GM18498 (cell line): ENCODE measurements around the gene PTPN18.
A peak's percentile ranks its signal among the peaks of the same experiment; 100 is the strongest.

Experiments used
- ATAC-seq: cut with Tn5 transposase; IDR thresholded peaks from one replicate; pipeline ENCODE4 v1.9.1; 2021; ENCODE audit warnings: mild to moderate bottlenecking, moderate library complexity; ENCODE audit not compliant: unreplicated experiment

Gene PTPN18

DNA sequence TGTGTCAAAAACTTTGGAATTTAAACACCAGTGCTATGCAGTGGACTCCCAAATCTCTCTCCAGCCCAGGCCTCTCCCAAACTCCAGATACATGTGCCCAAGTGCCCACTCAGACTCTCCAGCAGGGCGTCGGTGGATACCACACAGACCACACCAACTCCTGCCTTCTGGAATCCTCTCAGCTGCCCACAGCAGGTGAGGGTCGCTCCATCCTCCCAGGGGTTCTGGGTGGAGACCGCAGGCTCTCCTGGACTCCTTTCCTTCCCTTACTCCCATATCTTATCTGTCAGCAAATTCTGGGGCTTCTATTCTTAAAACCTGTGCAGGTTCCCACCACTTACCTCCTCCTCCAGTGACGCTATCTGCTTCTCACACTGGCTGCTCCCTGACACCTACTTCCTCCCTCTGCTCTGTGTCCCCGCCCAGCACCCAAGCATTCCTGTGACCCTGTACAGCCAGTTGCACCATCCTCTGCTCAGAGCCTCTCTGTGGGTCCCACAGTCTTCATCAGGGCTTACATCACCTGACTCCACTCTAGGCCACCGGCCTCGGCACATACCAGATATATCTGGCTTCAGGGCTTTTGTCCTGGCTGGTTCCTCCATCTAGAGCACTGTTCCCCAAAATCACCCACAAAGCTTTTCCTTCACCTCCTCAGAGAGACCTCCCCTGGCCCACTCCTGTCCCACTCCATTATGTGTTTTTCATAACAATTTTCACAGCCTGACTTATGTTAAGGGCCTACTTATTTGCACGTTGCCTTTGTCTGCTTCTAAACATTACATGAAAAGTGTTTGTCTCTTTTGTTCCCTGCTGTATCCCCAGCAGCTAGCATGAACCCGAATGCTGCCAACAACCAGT lies 15.7 kb upstream of the PTPN18 start:
- no peak for ATAC-seq

- ATAC-seq: peak; percentile 4
Observed at GRCh38 chr2:130341562-130342019, 14.3 kb upstream of the PTPN18 start.

DNA sequence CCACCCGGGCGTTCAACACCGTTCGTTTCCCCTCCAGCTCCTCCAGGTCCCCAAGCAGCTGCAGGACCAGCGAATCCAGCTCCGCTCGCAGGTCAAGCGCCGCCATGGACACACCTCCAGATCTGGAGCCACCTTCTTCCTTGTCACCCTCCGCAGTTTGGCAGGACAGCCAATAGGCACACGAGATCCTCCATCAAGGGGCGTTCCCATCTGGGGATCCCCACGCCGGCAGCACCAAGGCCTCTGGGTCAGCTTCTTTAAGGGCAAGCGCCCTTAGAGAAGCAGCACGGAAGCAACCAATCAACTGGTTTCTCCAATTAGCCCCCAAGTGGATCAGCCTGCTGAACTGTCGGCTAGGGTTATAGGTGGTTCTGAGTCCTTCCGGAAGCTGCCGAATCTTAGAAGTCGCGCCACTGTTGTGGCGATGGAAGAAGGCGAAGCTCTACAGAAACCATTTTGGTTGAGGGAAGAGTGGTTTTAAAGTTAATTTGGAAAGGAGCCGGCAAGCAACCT lies 13.8 kb upstream of the PTPN18 start:
- peak; percentile 81 for ATAC-seq

DNA sequence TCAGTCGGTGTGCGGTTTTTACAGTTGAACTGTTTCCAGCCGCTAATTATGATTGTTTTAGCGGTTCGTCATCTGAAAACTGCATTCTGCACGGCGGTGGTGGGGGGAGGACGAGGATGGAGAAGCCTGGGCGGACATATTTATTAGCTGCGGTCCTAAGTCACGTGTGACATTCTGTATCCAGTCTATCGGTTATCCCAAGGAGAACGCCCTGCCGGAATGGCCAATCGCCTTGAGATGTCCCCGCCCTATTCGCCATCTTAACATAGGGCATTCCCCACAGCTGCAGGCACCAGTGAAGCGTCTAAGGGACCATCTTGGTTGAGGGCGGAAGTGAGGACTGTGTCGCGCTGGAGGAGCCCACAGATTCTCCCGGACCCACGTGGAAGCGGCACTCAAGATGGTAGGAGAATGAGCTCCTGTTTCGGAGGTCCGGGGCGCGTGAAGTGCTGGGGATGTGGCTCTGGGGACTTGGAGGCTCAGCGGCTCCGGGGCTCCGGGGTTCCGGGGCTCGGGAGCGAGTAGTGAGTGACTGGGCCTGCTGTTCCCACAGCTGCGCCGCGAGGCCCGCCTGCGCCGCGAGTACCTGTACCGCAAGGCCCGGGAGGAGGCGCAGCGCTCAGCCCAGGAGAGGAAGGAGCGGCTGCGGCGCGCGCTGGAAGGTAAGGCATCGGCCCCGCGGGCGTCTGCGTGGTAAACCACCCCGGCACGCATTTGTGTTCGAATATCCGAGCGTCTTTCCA lies 13.2 kb upstream of the PTPN18 start, which contains the start of gene IMP4:
TSS of gene IMP4 (plus strand) at position 365 of the 743 bp plus-strand sequence. CDS start at position 401, 36 bp downstream.
- ATAC-seq: peak; percentile 89

DNA sequence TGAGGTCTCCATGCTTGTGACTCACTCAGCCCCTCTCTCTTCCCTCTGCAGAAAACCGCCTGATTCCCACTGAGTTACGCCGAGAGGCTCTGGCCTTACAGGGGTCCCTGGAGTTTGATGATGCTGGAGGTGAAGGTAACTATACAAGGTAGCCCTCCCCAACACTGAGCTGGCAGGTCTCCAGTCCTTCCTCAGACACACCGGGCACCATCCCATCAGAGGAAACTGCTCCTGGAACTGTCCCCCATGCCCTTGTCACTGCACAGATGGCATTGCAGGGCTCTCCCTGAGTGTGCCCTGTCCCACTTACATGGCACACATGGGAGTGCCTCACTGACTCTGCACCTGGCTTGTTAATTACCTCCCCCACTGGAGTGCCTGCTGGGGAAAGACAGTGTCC lies 11.3 kb upstream of the PTPN18 start:
- ATAC-seq: no peak

GRCh38 chr2:130345091-130345490 lies 10.8 kb upstream of the PTPN18 start:
- ATAC-seq: no peak

DNA sequence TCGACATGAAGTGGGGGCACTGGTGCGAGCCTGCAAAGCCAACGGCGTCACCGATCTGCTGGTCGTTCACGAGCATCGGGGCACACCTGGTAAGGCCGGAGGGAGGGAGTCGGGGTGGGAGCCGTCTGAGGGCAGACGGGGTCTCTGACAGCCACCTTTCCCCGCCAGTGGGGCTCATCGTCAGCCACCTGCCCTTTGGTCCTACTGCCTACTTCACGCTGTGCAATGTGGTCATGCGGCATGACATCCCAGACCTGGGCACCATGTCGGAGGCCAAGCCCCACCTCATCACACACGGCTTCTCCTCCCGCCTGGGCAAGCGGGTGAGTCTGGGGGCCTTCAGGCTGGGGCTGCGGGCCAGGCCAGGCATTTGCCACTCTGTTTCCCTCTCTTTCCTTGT lies 10.2 kb upstream of the PTPN18 start:
- no peak for ATAC-seq

- no peak for ATAC-seq
Observed at GRCh38 chr2:130346041-130346740, 9.7 kb upstream of the PTPN18 start.

DNA sequence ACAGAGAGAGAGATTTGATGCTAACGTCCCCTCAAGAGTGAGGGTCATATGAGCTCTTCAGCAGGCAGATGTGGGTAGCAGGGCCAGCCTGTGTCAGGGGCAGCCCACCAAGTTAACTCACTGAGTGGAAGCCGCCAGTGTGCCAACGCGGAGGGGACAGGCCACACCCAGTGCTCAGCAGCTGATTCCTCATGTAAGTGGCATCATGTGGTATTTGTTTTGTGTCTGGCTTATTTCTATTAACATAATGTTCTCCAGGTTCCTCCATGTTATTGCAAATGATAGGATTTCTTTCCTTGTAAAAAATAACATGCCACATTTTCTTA lies 9.2 kb upstream of the PTPN18 start:
- no peak for ATAC-seq

GRCh38 chr2:130347220-130347925 lies 8.5 kb upstream of the PTPN18 start:
- ATAC-seq: no peak

DNA sequence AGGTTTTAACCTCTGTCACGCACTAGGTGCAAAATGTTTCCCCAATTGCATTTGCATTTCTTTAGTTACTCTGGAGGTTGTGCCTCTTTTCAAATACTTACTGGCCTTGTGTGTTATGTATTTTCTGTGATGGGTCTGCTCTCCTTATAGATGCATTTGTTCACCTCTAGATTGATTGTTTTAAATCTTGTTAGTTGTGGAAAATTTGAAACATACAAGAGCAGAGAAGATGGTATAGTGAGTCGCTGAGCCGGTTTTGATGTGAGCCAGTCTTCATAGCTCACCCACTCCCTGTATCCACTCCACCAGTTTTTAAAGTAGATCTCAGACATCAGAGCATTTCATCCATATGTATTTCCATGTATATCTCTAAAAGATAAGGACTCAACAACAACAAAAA lies 6.7 kb upstream of the PTPN18 start:
- ATAC-seq: no peak

DNA sequence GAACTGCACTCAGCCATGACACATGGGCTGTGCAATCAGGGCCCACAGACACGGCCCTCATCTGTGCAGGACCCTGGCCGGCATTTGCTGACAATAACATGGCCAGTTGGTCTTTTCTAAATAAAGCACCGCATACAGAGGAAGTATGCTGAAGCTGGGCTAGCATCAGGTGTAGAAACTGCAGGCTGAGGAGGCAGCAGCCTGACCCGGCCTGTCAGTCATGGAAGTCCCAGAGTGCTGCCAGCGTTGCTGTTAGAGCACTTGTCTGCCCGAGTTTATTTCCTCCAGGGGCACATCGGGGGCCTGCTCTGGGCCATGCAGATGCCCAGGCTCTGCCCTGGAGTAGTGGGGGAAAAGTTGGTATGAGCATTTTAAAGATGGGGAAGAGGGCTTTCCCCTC lies 4.1 kb upstream of the PTPN18 start:
- ATAC-seq: no peak

- no peak for ATAC-seq
Observed at GRCh38 chr2:130352237-130352636, 3.6 kb upstream of the PTPN18 start.

GRCh38 chr2:130353291-130354138 lies 2.3 kb upstream of the PTPN18 start:
- ATAC-seq: no peak

- no peak for ATAC-seq
Observed at GRCh38 chr2:130354139-130354428, 1.8 kb upstream of the PTPN18 start.

DNA sequence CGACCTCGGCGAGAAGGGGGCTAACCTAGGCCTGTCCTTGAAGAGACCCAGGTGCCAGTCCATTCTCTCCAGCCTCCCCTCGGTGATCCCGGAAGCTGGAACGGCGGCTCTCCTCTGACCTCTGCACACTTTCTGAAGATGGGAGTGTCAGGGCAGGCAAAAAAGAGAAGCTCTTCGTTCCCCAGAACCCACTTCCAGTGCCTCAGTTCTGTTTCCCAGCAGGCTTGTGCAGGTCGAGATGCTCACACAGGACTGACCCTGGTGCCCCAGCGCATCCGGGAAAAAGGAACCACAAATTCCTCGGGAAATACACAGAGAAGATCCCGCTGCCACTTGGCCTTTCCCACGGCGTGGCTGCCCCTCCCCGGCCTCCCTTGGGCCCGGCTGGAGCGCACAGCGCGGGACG lies 681 bp upstream of the PTPN18 start:
- ATAC-seq: no peak

DNA sequence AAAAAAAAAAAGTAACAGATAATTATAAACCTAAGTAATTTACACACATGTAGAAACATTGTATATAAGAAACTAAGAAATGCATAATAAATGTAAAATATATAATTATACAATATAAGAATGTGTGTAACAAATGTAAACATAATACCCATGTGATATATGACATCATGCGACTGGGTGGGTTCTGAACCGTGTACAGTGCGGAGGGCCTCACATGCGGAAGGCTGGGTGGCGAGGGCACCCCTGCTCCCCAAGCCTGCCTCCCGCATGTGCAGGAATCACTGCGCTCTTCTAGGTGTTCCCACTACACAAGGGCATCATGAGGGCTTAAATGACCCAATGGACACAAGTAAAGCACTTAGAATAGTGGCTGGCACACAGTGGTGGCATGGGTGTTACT lies 2.0 kb downstream of the PTPN18 start:
- no peak for ATAC-seq

- ATAC-seq: no peak
Observed at GRCh38 chr2:130358420-130359350, 2.8 kb downstream of the PTPN18 start.

- ATAC-seq: no peak
Observed at GRCh38 chr2:130359466-130359865, 3.6 kb downstream of the PTPN18 start.
